ENCODE measurements around the gene FBLN1. TPM values are rescaled to one million over a fixed set of nuclear protein-coding genes. Genes with fewer than 3 reads are reported as not detected.
"Not testable (repeated sequence)": the region's sequence is repeated elsewhere in the genome, so short reads cannot be mapped to it uniquely, and the experiment has no call there.

Gene FBLN1
- total and polyA plus RNA-seq, 2 donors (not counting 1 experiment from before 2014, with no cell fraction given): not detected

GRCh38 chr22:45620706-45621105 is 118.0 kb downstream of the FBLN1 start:
- no peaks in the 10 kb centered on the region for H3K4me1 ChIP-seq (ENCODE audit: control insufficient read depth in 2 of 2, insufficient read depth in 2 of 2, low read length in 2 of 2)
- no peak overlapping the region for H3K27ac Mint-ChIP-seq
- intact Hi-C loops (cut with micrococcal nuclease): no loop called here
- no peak overlapping the region for H2AFZ ChIP-seq (ENCODE audit: insufficient read depth, low read depth, low read length, poor library complexity, severe bottlenecking)
- no peak overlapping the region for H3K27ac ChIP-seq (ENCODE audit: low read length in 2 of 2)
- H3K9ac ChIP-seq (ENCODE audit: low read length): no peak overlapping the region
- TF ChIP-seq CTCF (IDR thresholded peaks at IDR 0.05) (no peak), EZH2 (IDR thresholded peaks at IDR 0.05; ENCODE audit: borderline replicate concordance, insufficient read depth, low read depth, low read length, poor library complexity, severe bottlenecking) (no peak)
- H4K20me1 ChIP-seq (ENCODE audit: control insufficient read depth, insufficient read depth, low read length, poor library complexity, severe bottlenecking): no peaks in the 10 kb centered on the region
- peaks cover 24% of the 10 kb centered on the region for H3K27me3 Mint-ChIP-seq
- peaks cover 0 to 2% (median 0%) of the 10 kb centered on the region in 3 donors for H3K9me3 ChIP-seq (ENCODE audit: control extremely low read depth in 1 of 3, control insufficient read depth in 2 of 3, insufficient read depth in 1 of 3, low read length in 2 of 3)
- H3K9me3 Mint-ChIP-seq (ENCODE audit: insufficient read depth): no peaks in the 10 kb centered on the region
- H3K4me3 Mint-ChIP-seq: no peak overlapping the region
- H3K79me2 ChIP-seq (ENCODE audit: control insufficient read depth, insufficient read depth, low read length): no peaks in the 10 kb centered on the region
- H3K4me2 ChIP-seq (replicated peaks; ENCODE audit: low read depth, low read length, poor library complexity, severe bottlenecking): no peak overlapping the region
- H3K27me3 ChIP-seq (replicated peaks in 1 of 4; ENCODE audit: control extremely low read depth in 1 of 4, control insufficient read depth in 3 of 4, insufficient read depth in 4 of 4, low read length in 3 of 4): no peaks in the 10 kb centered on the region
- no peak for DNase-seq
- WGBS (ENCODE audit: insufficient coverage): no CpG with 5 or more reads among the region's 3 CpGs
- ATAC-seq (ENCODE audit: low read depth): no peak
- ChIA-PET POLR2A (no interaction called here), CTCF (no interaction called here)
- no peaks in the 10 kb centered on the region for H3K4me1 Mint-ChIP-seq
- no peaks in the 10 kb centered on the region for H3K36me3 ChIP-seq (replicated peaks in 1 of 2; ENCODE audit: control extremely low read depth in 1 of 2, control insufficient read depth in 1 of 2, extremely low read depth in 1 of 2, insufficient read depth in 2 of 2, low read length in 1 of 2)
- no peak overlapping the region for H3K4me3 ChIP-seq (ENCODE audit: control extremely low read depth in 1 of 5, extremely low read depth in 1 of 5, insufficient read depth in 1 of 5, low read depth in 2 of 5, low read length in 4 of 5)

- Histone ChIP-seq H3K9me3 (ENCODE audit: control extremely low read depth in 1 of 3, control insufficient read depth in 2 of 3, insufficient read depth in 1 of 3, low read length in 2 of 3) (peaks cover 0 to 2% (median 0%) of the 10 kb centered on the region in 3 donors), H3K9ac (ENCODE audit: low read length) (no peak overlapping the region), H3K4me1 (ENCODE audit: control insufficient read depth in 2 of 2, insufficient read depth in 2 of 2, low read length in 2 of 2) (no peaks in the 10 kb centered on the region), H3K36me3 (replicated peaks in 1 of 2; ENCODE audit: control extremely low read depth in 1 of 2, control insufficient read depth in 1 of 2, extremely low read depth in 1 of 2, insufficient read depth in 2 of 2, low read length in 1 of 2) (no peaks in the 10 kb centered on the region), H3K27ac (ENCODE audit: low read length in 2 of 2) (no peak overlapping the region), H3K4me3 (ENCODE audit: control extremely low read depth in 1 of 5, extremely low read depth in 1 of 5, insufficient read depth in 1 of 5, low read depth in 2 of 5, low read length in 4 of 5) (no peak overlapping the region), H4K20me1 (ENCODE audit: control insufficient read depth, insufficient read depth, low read length, poor library complexity, severe bottlenecking) (no peaks in the 10 kb centered on the region), H2AFZ (ENCODE audit: insufficient read depth, low read depth, low read length, poor library complexity, severe bottlenecking) (no peak overlapping the region), H3K27me3 (replicated peaks in 1 of 4; ENCODE audit: control extremely low read depth in 1 of 4, control insufficient read depth in 3 of 4, insufficient read depth in 4 of 4, low read length in 3 of 4) (no peaks in the 10 kb centered on the region), H3K4me2 (replicated peaks; ENCODE audit: low read depth, low read length, poor library complexity, severe bottlenecking) (no peak overlapping the region), H3K79me2 (ENCODE audit: control insufficient read depth, insufficient read depth, low read length) (no peaks in the 10 kb centered on the region)
- DNase-seq (no peak), ATAC-seq (ENCODE audit: low read depth) (no peak)
- intact Hi-C loops (cut with micrococcal nuclease): no loop called here
- POLR2A ChIA-PET: no interaction called here
- Mint-ChIP-seq H3K27me3 (peaks cover 27% of the 10 kb centered on the region), H3K27ac (no peak overlapping the region), H3K4me1 (no peaks in the 10 kb centered on the region), H3K4me3 (no peak overlapping the region), H3K9me3 (ENCODE audit: insufficient read depth) (no peaks in the 10 kb centered on the region)
- TF ChIP-seq CTCF (IDR thresholded peaks at IDR 0.05): no peak
- CTCF ChIA-PET: no interaction called here
- 88% methylated on average over 9 of the region's 11 CpGs for WGBS (ENCODE audit: insufficient coverage)
Measured at GRCh38 chr22:45621836-45622600, 119.3 kb downstream of the FBLN1 start.

- H3K27ac Mint-ChIP-seq; H3K4me1 Mint-ChIP-seq; H3K79me2 ChIP-seq (ENCODE audit: control insufficient read depth, insufficient read depth, low read length); H3K4me1 ChIP-seq (ENCODE audit: control insufficient read depth in 2 of 2, insufficient read depth in 2 of 2, low read length in 2 of 2); H3K27me3 ChIP-seq (replicated peaks in 1 of 4; ENCODE audit: control extremely low read depth in 1 of 4, control insufficient read depth in 3 of 4, insufficient read depth in 4 of 4, low read length in 3 of 4); H3K9me3 Mint-ChIP-seq (ENCODE audit: insufficient read depth); H3K9ac ChIP-seq (ENCODE audit: low read length); H3K4me3 Mint-ChIP-seq; DNase-seq; POLR2A ChIA-PET; H3K36me3 ChIP-seq (replicated peaks in 1 of 2; ENCODE audit: control extremely low read depth in 1 of 2, control insufficient read depth in 1 of 2, extremely low read depth in 1 of 2, insufficient read depth in 2 of 2, low read length in 1 of 2); H4K20me1 ChIP-seq (ENCODE audit: control insufficient read depth, insufficient read depth, low read length, poor library complexity, severe bottlenecking); CTCF ChIA-PET; intact Hi-C loops (cut with micrococcal nuclease); H3K27ac ChIP-seq (ENCODE audit: low read length in 2 of 2); H3K4me2 ChIP-seq (replicated peaks; ENCODE audit: low read depth, low read length, poor library complexity, severe bottlenecking); ATAC-seq (ENCODE audit: low read depth); H3K4me3 ChIP-seq (ENCODE audit: control extremely low read depth in 1 of 5, extremely low read depth in 1 of 5, insufficient read depth in 1 of 5, low read depth in 2 of 5, low read length in 4 of 5); H3K9me3 ChIP-seq (ENCODE audit: control extremely low read depth in 1 of 3, control insufficient read depth in 2 of 3, insufficient read depth in 1 of 3, low read length in 2 of 3); H2AFZ ChIP-seq (ENCODE audit: insufficient read depth, low read depth, low read length, poor library complexity, severe bottlenecking): not testable (repeated sequence)
- H3K27me3 Mint-ChIP-seq: peaks cover 25% of the 10 kb centered on the region
- WGBS (ENCODE audit: insufficient coverage): no CpG with 5 or more reads among the region's 3 CpGs
Measured at GRCh38 chr22:45623464-45624145, 120.9 kb downstream of the FBLN1 start.

Data from B cell (primary cell).